IMR-90 (cell line): ENCODE results near the gene CDC42BPG.

ENCODE experiments used
- BHLHE40 ChIP-seq: fragments of 150-350 bp; IDR thresholded peaks from 2 replicates; pipeline ENCODE4 v1.6.1; 2016; ENCODE audit warnings: mild to moderate bottlenecking, low read depth, low read length
- CEBPB ChIP-seq: IDR thresholded peaks from 2 replicates; pipeline ENCODE4 v1.6.1; 2012; ENCODE audit warnings: low read depth, low read length, improper control_type of control experiment
- FOS ChIP-seq: fragments of 150-350 bp; IDR thresholded peaks from 2 replicates; pipeline ENCODE4 v1.6.1; 2016; ENCODE audit warnings: low read depth, low read length
- MAFK ChIP-seq: IDR thresholded peaks from 2 replicates; pipeline ENCODE4 v1.6.1; 2012; ENCODE audit warnings: low read depth, low read length, improper control_type of control experiment
- MXI1 ChIP-seq: IDR thresholded peaks from 2 replicates; pipeline ENCODE4 v1.6.1; 2012; ENCODE audit warnings: low read depth, mild to moderate bottlenecking, low read length, moderate library complexity, borderline replicate concordance
- POLR2A ChIP-seq: IDR thresholded peaks from 2 replicates; pipeline ENCODE4 v1.6.1; 2012; ENCODE audit warnings: mild to moderate bottlenecking, low read depth, low read length
- RAD21 ChIP-seq: IDR thresholded peaks from 2 replicates; pipeline ENCODE4 v1.6.1; 2012; ENCODE audit warnings: low read length, improper control_type of control experiment
- RFX5 ChIP-seq: IDR thresholded peaks from 2 replicates; pipeline ENCODE4 v1.8.0; 2012; ENCODE audit warnings: low read depth, mild to moderate bottlenecking, low read length, moderate library complexity
- SMC3 ChIP-seq: fragments of 150-350 bp; IDR thresholded peaks from 2 replicates; pipeline ENCODE4 v1.6.1; 2016; ENCODE audit warnings: low read depth, mild to moderate bottlenecking, antibody characterized with exemption, low read length, moderate library complexity
- TF ChIP-seq, protein P1 (sequence below): conservative IDR thresholded peaks from 2 replicates; pipeline ENCODE4 v1.5.1; 2012; ENCODE audit warnings: mild to moderate bottlenecking, low read depth, low read length, improper control_type of control experiment
- TF ChIP-seq, protein P2 (sequence below): fragments of 150-350 bp; IDR thresholded peaks from 2 replicates; pipeline ENCODE4 v1.6.1; 2016; ENCODE audit warnings: low read depth, mild to moderate bottlenecking, low read length, moderate library complexity, borderline replicate concordance
- TF ChIP-seq, protein P3 (sequence below): fragments of 150-350 bp; IDR thresholded peaks from 2 replicates; pipeline ENCODE4 v1.6.1; 2017; ENCODE audit warnings: mild to moderate bottlenecking, antibody characterized with exemption, low read length, low read depth

DNA sequence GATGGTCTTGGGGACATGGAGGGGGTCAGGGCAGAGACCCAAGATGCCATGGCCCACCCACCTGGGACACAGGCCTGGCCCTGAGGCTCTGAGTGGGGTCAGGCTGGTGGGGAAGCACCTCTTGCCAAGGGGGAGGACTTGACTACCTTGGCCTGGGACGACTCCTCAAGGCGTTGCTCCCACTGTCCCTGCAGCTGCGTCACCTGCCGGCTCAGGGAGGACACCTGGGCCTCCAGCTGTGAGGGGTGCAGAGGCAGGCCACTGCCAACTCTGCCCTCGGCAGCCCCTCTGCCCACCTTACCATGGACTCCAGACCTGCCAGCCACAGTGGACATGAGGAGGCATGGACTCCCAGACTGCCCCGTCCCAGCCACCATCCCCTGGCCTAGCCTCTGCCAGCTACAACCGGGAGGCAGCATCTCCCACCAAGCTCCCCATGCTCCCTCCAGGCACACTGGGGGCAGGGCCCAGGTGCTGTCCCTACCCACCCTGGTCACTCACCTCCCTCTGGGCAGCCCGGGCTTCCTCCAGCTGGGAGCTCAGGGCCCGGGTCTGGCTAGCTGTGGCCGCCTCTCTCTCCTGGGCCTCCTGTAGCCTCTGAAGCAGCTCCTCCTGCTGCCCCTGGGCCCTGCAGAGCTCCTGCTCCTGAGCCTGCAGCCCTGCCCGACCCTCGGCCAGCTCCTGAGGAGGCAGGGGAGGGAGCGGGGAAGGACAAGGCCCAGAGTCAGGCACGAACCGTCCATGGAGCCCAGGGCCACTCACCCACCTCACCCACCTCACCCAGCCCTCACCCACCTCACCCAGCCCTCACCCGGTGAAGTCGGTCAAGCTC is 8.6 kb downstream of the CDC42BPG start:
- TF ChIP-seq SMC3 (no peak), POLR2A (no peak), RFX5 (no peak), MXI1 (no peak), BHLHE40 (no peak), MAFK (no peak), FOS (no peak), CEBPB (no peak), RAD21 (no peak)
- TF ChIP-seq, protein P1, sequence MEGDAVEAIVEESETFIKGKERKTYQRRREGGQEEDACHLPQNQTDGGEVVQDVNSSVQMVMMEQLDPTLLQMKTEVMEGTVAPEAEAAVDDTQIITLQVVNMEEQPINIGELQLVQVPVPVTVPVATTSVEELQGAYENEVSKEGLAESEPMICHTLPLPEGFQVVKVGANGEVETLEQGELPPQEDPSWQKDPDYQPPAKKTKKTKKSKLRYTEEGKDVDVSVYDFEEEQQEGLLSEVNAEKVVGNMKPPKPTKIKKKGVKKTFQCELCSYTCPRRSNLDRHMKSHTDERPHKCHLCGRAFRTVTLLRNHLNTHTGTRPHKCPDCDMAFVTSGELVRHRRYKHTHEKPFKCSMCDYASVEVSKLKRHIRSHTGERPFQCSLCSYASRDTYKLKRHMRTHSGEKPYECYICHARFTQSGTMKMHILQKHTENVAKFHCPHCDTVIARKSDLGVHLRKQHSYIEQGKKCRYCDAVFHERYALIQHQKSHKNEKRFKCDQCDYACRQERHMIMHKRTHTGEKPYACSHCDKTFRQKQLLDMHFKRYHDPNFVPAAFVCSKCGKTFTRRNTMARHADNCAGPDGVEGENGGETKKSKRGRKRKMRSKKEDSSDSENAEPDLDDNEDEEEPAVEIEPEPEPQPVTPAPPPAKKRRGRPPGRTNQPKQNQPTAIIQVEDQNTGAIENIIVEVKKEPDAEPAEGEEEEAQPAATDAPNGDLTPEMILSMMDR: no peak
- TF ChIP-seq, protein P2, sequence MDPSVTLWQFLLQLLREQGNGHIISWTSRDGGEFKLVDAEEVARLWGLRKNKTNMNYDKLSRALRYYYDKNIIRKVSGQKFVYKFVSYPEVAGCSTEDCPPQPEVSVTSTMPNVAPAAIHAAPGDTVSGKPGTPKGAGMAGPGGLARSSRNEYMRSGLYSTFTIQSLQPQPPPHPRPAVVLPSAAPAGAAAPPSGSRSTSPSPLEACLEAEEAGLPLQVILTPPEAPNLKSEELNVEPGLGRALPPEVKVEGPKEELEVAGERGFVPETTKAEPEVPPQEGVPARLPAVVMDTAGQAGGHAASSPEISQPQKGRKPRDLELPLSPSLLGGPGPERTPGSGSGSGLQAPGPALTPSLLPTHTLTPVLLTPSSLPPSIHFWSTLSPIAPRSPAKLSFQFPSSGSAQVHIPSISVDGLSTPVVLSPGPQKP: no peak
- TF ChIP-seq, protein P3, sequence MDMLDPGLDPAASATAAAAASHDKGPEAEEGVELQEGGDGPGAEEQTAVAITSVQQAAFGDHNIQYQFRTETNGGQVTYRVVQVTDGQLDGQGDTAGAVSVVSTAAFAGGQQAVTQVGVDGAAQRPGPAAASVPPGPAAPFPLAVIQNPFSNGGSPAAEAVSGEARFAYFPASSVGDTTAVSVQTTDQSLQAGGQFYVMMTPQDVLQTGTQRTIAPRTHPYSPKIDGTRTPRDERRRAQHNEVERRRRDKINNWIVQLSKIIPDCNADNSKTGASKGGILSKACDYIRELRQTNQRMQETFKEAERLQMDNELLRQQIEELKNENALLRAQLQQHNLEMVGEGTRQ: no peak
